ENCODE data around the gene KCNQ1. TPM values are rescaled to one million over a fixed set of nuclear protein-coding genes. Genes with fewer than 3 reads are reported as not detected.

The KCNQ1 gene
- total RNA-seq, 1 experiment from 2014 or later: 10.7 TPM

- CTCF ChIA-PET: no interaction called here
Observed at GRCh38 chr11:2837651-2838050, 392.8 kb downstream of the KCNQ1 start.

GRCh38 chr11:2838091-2838490 is 393.3 kb downstream of the KCNQ1 start:
- Histone ChIP-seq H2AFZ (ENCODE audit: low read depth, low read length, poor library complexity, severe bottlenecking) (no peak overlapping the region), H3K4me3 (replicated peaks in 1 of 2; ENCODE audit: low read depth in 1 of 2, low read length in 2 of 2) (no peak overlapping the region), H4K20me1 (ENCODE audit: insufficient read depth) (no peaks in the 10 kb centered on the region), H3K36me3 (ENCODE audit: control insufficient read depth in 1 of 2, insufficient read depth in 2 of 2, low read length in 2 of 2) (no peaks in the 10 kb centered on the region), H3K9me2 (ENCODE audit: insufficient read depth) (no peaks in the 10 kb centered on the region), H3K4me2 (ENCODE audit: low read length) (no peak overlapping the region), H3K27me3 (ENCODE audit: insufficient read depth, low read length) (no peaks in the 10 kb centered on the region), H3K4me1 (ENCODE audit: control insufficient read depth in 1 of 2, insufficient read depth in 2 of 2, low read length in 2 of 2) (peaks cover 8 to 13% of the 10 kb centered on the region in 2 experiments; a peak in 3 of 4 replicates), H3K79me2 (ENCODE audit: insufficient read depth, low read length) (no peaks in the 10 kb centered on the region), H3K9me3 (ENCODE audit: control insufficient read depth in 1 of 2, insufficient read depth in 1 of 2, low read depth in 1 of 2, low read length in 2 of 2) (no peaks in the 10 kb centered on the region), H3K27ac (ENCODE audit: low read depth, low read length) (no peak overlapping the region), H3K9ac (ENCODE audit: low read length) (no peak overlapping the region)
- BruUV-seq (replicated peaks): no TSS peak
- DNase-seq (ENCODE audit: low read depth, low spot score) (no peak), ATAC-seq (no peak)
- intact Hi-C loops (cut with micrococcal nuclease): no loop called here
- ChIA-PET CTCF (no interaction called here), POLR2A (no interaction called here), RAD21 (ENCODE audit: low non-redundant PET in 1 of 2, low total read pairs in 2 of 2, uncharacterized antibody in 2 of 2, unreplicated experiment in 2 of 2) (no interaction called here)
- no peak for TF ChIP-seq CBX3 (IDR thresholded peaks at IDR 0.05; ENCODE audit: low read depth)
- no peak for TF ChIP-seq ATF3 (IDR thresholded peaks at IDR 0.05)
- TF ChIP-seq JUND (IDR thresholded peaks at IDR 0.05): no peak
- no peak for TF ChIP-seq ZFX (IDR thresholded peaks at IDR 0.05)
- no peak for TF ChIP-seq SRF (IDR thresholded peaks at IDR 0.05; ENCODE audit: low read depth)
- TF ChIP-seq REST (IDR thresholded peaks at IDR 0.05; ENCODE audit: low read depth): no peak
- no peak for TF ChIP-seq CEBPB (IDR thresholded peaks at IDR 0.05; ENCODE audit: low read depth)
- no peak for TF ChIP-seq SP1 (IDR thresholded peaks at IDR 0.05; ENCODE audit: low read depth)
- no peak for TF ChIP-seq RAD21 (IDR thresholded peaks at IDR 0.05; ENCODE audit: low read depth)
- TF ChIP-seq, protein P1, sequence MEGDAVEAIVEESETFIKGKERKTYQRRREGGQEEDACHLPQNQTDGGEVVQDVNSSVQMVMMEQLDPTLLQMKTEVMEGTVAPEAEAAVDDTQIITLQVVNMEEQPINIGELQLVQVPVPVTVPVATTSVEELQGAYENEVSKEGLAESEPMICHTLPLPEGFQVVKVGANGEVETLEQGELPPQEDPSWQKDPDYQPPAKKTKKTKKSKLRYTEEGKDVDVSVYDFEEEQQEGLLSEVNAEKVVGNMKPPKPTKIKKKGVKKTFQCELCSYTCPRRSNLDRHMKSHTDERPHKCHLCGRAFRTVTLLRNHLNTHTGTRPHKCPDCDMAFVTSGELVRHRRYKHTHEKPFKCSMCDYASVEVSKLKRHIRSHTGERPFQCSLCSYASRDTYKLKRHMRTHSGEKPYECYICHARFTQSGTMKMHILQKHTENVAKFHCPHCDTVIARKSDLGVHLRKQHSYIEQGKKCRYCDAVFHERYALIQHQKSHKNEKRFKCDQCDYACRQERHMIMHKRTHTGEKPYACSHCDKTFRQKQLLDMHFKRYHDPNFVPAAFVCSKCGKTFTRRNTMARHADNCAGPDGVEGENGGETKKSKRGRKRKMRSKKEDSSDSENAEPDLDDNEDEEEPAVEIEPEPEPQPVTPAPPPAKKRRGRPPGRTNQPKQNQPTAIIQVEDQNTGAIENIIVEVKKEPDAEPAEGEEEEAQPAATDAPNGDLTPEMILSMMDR (IDR thresholded peaks at IDR 0.05 in 2 of 3, conservative IDR thresholded peaks at IDR 0.05 in 1 of 3; ENCODE audit: borderline replicate concordance in 1 of 3, insufficient read depth in 1 of 3, low read depth in 2 of 3, low read length in 2 of 3): no peak

More at GRCh38 chr11:2837651-2838050, 392.8 kb downstream of the KCNQ1 start:
- TF ChIP-seq, protein P2, sequence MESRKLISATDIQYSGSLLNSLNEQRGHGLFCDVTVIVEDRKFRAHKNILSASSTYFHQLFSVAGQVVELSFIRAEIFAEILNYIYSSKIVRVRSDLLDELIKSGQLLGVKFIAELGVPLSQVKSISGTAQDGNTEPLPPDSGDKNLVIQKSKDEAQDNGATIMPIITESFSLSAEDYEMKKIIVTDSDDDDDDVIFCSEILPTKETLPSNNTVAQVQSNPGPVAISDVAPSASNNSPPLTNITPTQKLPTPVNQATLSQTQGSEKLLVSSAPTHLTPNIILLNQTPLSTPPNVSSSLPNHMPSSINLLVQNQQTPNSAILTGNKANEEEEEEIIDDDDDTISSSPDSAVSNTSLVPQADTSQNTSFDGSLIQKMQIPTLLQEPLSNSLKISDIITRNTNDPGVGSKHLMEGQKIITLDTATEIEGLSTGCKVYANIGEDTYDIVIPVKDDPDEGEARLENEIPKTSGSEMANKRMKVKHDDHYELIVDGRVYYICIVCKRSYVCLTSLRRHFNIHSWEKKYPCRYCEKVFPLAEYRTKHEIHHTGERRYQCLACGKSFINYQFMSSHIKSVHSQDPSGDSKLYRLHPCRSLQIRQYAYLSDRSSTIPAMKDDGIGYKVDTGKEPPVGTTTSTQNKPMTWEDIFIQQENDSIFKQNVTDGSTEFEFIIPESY (IDR thresholded peaks at IDR 0.05; ENCODE audit: extremely low read depth, insufficient replicate concordance, low read length): no peak
- TF ChIP-seq SP1 (IDR thresholded peaks at IDR 0.05; ENCODE audit: low read depth): no peak
- TF ChIP-seq ELF1 (IDR thresholded peaks at IDR 0.05; ENCODE audit: borderline replicate concordance, low read depth): no peak
- TF ChIP-seq EGR1 (IDR thresholded peaks at IDR 0.05; ENCODE audit: low read depth): no peak
- TF ChIP-seq CBX3 (IDR thresholded peaks at IDR 0.05; ENCODE audit: low read depth): no peak
- TF ChIP-seq FOSL1 (IDR thresholded peaks at IDR 0.05; ENCODE audit: low read depth): no peak
- no peak for TF ChIP-seq SIN3A (IDR thresholded peaks at IDR 0.05; ENCODE audit: low read depth)
- Histone ChIP-seq H3K79me2 (ENCODE audit: insufficient read depth, low read length) (no peaks in the 10 kb centered on the region), H3K36me3 (ENCODE audit: control insufficient read depth in 1 of 2, insufficient read depth in 2 of 2, low read length in 2 of 2) (no peaks in the 10 kb centered on the region), H3K4me3 (replicated peaks in 1 of 2; ENCODE audit: low read depth in 1 of 2, low read length in 2 of 2) (no peak overlapping the region), H3K9ac (ENCODE audit: low read length) (no peak overlapping the region), H4K20me1 (ENCODE audit: insufficient read depth) (no peaks in the 10 kb centered on the region), H3K27me3 (ENCODE audit: insufficient read depth, low read length) (no peaks in the 10 kb centered on the region), H3K9me3 (ENCODE audit: control insufficient read depth in 1 of 2, insufficient read depth in 1 of 2, low read depth in 1 of 2, low read length in 2 of 2) (no peaks in the 10 kb centered on the region), H3K4me1 (ENCODE audit: control insufficient read depth in 1 of 2, insufficient read depth in 2 of 2, low read length in 2 of 2) (peaks cover 8 to 13% of the 10 kb centered on the region in 2 experiments; a peak in 3 of 4 replicates), H2AFZ (ENCODE audit: low read depth, low read length, poor library complexity, severe bottlenecking) (no peak overlapping the region), H3K9me2 (ENCODE audit: insufficient read depth) (no peaks in the 10 kb centered on the region), H3K27ac (ENCODE audit: low read depth, low read length) (no peak overlapping the region; the same call in 1 of the 2 replicates), H3K4me2 (ENCODE audit: low read length) (no peak overlapping the region)
- no peak for DNase-seq (ENCODE audit: low read depth, low spot score)
- intact Hi-C loops (cut with micrococcal nuclease): no loop called here
- POLR2A ChIA-PET: no interaction called here
- no TSS peak for BruUV-seq (replicated peaks)
- ATAC-seq: no peak
- RAD21 ChIA-PET (ENCODE audit: low non-redundant PET in 1 of 2, low total read pairs in 2 of 2, uncharacterized antibody in 2 of 2, unreplicated experiment in 2 of 2): no interaction called here
